Measurements from ENCODE around the gene PTPRU. TPM values are rescaled to one million over a fixed set of nuclear protein-coding genes. Genes with fewer than 3 reads are reported as not detected.
"Not testable (repeated sequence)": the region's sequence is repeated elsewhere in the genome, so short reads cannot be mapped to it uniquely, and the experiment has no call there.

Gene PTPRU
- total RNA-seq, 1 donor from 2014 or later = 3.5 TPM

DNA sequence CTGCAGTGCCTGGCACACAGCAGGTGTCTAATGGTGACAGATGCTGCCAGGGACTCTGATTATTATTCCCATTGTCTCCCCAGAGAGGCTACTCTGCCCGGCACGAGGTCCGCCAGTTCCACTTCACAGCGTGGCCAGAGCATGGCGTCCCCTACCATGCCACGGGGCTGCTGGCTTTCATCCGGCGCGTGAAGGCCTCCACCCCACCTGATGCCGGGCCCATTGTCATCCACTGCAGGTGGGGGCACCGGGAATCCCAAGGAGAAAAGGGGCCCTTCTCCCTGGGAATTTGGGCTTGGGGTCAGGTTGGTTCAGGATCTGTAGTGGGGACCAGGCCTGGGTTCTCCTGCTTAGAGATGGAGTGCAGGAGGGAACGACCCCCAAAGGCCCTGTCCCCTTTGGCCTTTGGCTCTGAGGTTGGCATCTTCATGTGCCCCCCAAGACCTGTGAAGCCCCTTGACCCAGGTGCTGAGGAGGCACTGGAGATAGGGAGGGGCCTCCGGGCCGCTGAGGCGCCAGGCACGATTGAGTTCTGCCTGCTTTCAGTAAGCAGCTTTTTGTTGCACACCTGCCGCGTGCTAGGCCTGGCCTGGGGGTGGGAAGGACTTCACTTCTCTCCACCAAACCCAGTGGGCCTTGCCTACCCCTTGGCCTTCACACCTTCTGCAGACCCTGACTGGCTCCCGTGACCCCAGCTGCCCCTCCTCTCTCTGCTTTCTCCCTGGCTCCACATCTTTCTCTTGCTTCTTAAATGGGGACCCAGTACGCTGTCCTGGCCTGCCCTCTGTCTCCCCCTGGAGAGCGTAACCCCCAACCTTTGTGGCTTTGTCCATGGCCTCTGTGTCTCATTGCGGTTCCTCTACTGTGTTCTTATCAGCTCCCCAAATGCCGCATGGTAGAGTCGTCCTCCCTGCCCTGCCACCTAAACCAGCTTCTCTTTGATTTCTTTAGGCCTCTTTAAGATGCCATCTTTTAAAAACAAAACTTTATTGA, 76.4 kb downstream of the PTPRU start:
- no peaks in the 10 kb centered on the region for H3K36me3 Mint-ChIP-seq (ENCODE audit: unreplicated experiment)
- no peaks in the 10 kb centered on the region for H3K27me3 Mint-ChIP-seq (ENCODE audit: unreplicated experiment)
- no peak for DNase-seq (ENCODE audit: extremely low spot score, unreplicated experiment)
- H3K4me1 Mint-ChIP-seq (ENCODE audit: unreplicated experiment) = no peaks in the 10 kb centered on the region
- H3K4me3 Mint-ChIP-seq (ENCODE audit: unreplicated experiment) = no peak overlapping the region
- TF ChIP-seq, protein P1, sequence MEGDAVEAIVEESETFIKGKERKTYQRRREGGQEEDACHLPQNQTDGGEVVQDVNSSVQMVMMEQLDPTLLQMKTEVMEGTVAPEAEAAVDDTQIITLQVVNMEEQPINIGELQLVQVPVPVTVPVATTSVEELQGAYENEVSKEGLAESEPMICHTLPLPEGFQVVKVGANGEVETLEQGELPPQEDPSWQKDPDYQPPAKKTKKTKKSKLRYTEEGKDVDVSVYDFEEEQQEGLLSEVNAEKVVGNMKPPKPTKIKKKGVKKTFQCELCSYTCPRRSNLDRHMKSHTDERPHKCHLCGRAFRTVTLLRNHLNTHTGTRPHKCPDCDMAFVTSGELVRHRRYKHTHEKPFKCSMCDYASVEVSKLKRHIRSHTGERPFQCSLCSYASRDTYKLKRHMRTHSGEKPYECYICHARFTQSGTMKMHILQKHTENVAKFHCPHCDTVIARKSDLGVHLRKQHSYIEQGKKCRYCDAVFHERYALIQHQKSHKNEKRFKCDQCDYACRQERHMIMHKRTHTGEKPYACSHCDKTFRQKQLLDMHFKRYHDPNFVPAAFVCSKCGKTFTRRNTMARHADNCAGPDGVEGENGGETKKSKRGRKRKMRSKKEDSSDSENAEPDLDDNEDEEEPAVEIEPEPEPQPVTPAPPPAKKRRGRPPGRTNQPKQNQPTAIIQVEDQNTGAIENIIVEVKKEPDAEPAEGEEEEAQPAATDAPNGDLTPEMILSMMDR (IDR thresholded peaks at IDR 0.05) = no peak
- no peaks in the 10 kb centered on the region for H3K9me3 Mint-ChIP-seq (ENCODE audit: unreplicated experiment)
- no peak overlapping the region for H3K27ac Mint-ChIP-seq (ENCODE audit: unreplicated experiment)

DNA sequence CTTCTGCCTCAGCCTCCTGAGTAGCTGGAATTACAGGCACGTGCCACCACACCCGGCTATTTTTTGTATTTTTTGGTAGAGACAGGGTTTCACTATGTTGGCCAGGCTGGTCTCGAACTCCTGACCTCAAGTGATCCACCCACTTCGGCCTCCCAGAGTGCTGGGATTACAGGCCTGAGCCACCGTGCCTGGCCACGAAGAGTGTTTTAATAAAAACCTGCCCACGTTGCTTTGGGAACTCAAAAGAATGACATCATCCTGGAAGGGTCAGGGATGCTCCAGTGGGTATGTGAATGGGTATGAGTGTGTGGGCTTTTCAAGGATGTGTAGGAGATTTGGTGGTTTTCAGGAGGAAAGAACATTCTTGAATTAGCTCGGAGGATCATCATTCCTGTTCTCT, 78.4 kb downstream of the PTPRU start:
- H3K36me3 Mint-ChIP-seq (ENCODE audit: unreplicated experiment); H3K9me3 Mint-ChIP-seq (ENCODE audit: unreplicated experiment); DNase-seq (ENCODE audit: extremely low spot score, unreplicated experiment); H3K4me3 Mint-ChIP-seq (ENCODE audit: unreplicated experiment); H3K4me1 Mint-ChIP-seq (ENCODE audit: unreplicated experiment); H3K27me3 Mint-ChIP-seq (ENCODE audit: unreplicated experiment); H3K27ac Mint-ChIP-seq (ENCODE audit: unreplicated experiment): not testable (repeated sequence)

DNA sequence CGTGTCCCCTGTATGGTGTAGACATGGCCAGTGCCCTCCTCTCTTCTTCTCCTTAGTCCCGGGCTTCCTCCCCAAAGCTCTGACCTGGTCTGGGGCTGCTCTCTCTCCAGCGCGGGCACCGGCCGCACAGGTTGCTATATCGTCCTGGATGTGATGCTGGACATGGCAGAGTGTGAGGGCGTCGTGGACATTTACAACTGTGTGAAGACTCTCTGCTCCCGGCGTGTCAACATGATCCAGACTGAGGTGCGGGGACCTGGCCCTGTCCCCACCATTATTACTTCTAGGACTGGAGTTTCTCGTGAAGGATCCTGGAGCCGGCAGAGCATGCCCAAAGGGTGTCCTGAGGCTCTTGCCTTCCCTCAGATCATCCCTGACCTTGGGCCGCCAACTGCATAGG, 78.9 kb downstream of the PTPRU start:
- Mint-ChIP-seq H3K4me1 (ENCODE audit: unreplicated experiment) (no peaks in the 10 kb centered on the region), H3K27me3 (ENCODE audit: unreplicated experiment) (no peaks in the 10 kb centered on the region), H3K36me3 (ENCODE audit: unreplicated experiment) (no peaks in the 10 kb centered on the region), H3K27ac (ENCODE audit: unreplicated experiment) (no peak overlapping the region), H3K4me3 (ENCODE audit: unreplicated experiment) (no peak overlapping the region), H3K9me3 (ENCODE audit: unreplicated experiment) (no peaks in the 10 kb centered on the region)
- no peak for DNase-seq (ENCODE audit: extremely low spot score, unreplicated experiment)
- TF ChIP-seq, protein P1 (IDR thresholded peaks at IDR 0.05) = no peak

DNA sequence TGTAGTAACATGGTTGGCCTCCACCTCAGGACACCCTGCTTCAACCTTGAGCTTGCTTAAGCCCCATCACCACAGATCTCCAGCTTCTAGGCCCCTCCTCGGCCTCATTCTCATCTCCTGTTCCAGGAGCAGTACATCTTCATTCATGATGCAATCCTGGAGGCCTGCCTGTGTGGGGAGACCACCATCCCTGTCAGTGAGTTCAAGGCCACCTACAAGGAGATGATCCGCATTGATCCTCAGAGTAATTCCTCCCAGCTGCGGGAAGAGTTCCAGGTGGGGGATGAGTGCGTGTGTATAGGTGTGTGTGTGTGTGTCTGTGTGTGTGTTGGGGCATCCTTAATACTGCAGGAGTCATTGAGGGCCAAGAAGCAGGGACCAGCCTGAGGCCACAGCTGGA, 79.6 kb downstream of the PTPRU start:
- no peaks in the 10 kb centered on the region for H3K27me3 Mint-ChIP-seq (ENCODE audit: unreplicated experiment)
- no peaks in the 10 kb centered on the region for H3K9me3 Mint-ChIP-seq (ENCODE audit: unreplicated experiment)
- H3K36me3 Mint-ChIP-seq (ENCODE audit: unreplicated experiment) = no peaks in the 10 kb centered on the region
- no peak overlapping the region for H3K27ac Mint-ChIP-seq (ENCODE audit: unreplicated experiment)
- H3K4me1 Mint-ChIP-seq (ENCODE audit: unreplicated experiment) = no peaks in the 10 kb centered on the region
- no peak overlapping the region for H3K4me3 Mint-ChIP-seq (ENCODE audit: unreplicated experiment)
- DNase-seq (ENCODE audit: extremely low spot score, unreplicated experiment) = no peak
- TF ChIP-seq, protein P1 (IDR thresholded peaks at IDR 0.05) = no peak

DNA sequence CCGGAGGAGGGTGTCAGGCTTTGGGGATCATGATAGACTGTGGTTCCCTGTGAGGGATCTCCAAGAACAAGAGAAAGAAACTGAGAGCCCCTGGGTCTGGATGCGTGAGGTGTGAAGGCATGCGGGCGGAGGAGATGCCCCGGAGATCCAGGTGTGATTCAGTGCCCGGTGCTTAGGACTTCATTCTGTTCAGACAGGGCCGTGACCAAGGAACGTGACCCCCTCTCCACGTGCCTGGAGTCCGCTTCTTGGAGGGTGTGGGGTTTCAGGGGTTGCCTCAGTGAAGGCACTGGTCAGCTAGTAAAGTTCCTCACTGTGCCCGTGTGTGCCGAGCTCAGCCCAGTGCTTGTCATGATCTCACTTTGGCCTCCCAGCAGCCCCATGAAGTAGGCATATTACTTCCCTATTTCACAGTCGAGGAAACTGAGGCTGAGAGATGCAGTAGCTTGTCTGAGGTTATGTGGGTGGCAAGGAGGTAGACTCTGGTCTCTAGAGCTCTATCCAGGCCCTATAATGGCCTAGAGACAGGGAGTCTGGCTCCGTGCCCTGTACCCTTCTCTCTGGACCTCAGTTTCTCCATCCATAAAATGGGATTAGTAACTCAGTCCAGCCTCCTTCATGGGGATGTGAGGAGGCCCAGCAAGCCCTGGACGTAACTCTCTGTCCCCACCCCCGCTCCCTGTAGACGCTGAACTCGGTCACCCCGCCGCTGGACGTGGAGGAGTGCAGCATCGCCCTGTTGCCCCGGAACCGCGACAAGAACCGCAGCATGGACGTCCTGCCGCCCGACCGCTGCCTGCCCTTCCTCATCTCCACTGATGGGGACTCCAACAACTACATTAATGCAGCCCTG, 81.0 kb downstream of the PTPRU start:
- no peak for DNase-seq (ENCODE audit: extremely low spot score, unreplicated experiment)
- Mint-ChIP-seq H3K27me3 (ENCODE audit: unreplicated experiment) (no peaks in the 10 kb centered on the region), H3K4me3 (ENCODE audit: unreplicated experiment) (no peak overlapping the region), H3K27ac (ENCODE audit: unreplicated experiment) (no peak overlapping the region), H3K9me3 (ENCODE audit: unreplicated experiment) (no peaks in the 10 kb centered on the region), H3K36me3 (ENCODE audit: unreplicated experiment) (no peaks in the 10 kb centered on the region), H3K4me1 (ENCODE audit: unreplicated experiment) (no peaks in the 10 kb centered on the region)
- TF ChIP-seq, protein P1 (IDR thresholded peaks at IDR 0.05) = no peak

Measured in osteocyte (in vitro differentiated cells).